Ammon's horn (tissue), 1 donor: ENCODE data around the gene PCDHB14.
A peak's percentile ranks its signal among the peaks of the same experiment; 100 is the strongest.
"Not testable (repeated sequence)": the region's sequence is repeated elsewhere in the genome, so short reads cannot be mapped to it uniquely, and the experiment has no call there.

Experiments
- DNase-seq: peaks from one replicate; pipeline ENCODE4 v3.0.0-alpha.2; 2016; ENCODE audit warnings: low spot score

PCDHB14 gene

DNA sequence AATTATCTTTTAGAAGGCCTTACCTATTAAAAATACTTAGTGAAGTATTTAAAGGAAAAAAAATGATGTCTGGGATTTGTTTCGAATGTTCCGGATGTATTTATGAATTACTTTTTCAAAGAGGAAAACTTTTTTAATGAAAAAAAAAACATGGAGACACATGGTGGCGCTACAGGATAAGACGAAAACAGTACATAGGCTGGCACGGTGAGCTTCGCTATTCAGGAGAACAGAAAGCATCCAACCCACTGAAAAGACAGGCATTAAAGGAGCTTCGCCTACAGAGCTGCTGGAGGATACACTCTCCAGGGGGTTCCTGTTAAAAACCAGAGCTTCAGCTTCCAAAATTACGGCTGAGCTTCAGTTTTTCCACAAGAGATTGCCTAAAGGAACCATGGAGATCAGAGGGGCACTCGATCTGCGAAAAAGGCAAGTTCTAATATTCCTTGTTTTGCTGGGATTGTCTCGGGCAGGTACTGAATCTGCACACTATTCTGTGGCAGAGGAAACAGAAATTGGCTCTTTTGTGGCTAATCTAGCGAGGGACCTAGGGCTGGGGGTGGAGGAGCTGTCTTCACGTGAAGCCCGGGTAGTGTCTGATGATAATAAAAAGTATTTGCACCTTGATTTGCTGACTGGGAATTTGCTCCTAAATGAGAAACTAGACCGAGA is at the start of gene PCDHB14:
PCDHB14 (plus strand) TSS at position 232 of the 672 bp plus-strand sequence; CDS start at position 395, 163 bp downstream.
- DNase-seq, result peak; percentile 28

- DNase-seq, result not testable (repeated sequence)
Measured at GRCh38 chr5:141174291-141175104, 48.6 kb upstream of the PCDHB14 start.

GRCh38 chr5:141175933-141176332 is 47.2 kb upstream of the PCDHB14 start:
- DNase-seq, result no peak

DNA sequence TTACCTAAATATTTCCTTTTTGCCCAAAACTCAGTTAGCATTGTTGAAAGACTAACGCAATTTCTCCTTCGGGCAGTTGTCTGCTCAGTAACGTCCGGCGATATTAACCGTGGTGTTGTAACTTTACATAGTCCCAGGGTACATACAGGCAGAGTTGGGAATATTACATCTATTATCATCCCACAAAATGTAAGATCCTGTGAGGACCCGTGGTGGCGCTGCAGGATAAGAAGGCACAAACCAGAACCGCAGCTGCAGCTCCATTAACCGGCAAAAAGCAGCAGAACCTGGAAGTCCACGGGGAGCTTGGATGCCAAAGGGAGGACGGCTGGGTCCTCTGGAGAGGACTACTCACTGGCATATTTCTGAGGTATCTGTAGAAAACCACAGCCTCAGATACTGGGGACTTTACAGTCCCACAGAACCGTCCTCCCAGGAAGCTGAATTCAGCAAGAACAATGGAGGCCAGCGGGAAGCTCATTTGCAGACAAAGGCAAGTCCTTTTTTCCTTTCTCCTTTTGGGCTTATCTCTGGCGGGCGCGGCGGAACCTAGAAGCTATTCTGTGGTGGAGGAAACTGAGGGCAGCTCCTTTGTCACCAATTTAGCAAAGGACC is 45.5 kb upstream of the PCDHB14 start, which contains the start of gene PCDHB8:
PCDHB8 (plus strand) TSS at position 214 of the 615 bp plus-strand sequence; CDS start at position 459, 245 bp downstream.
- DNase-seq, result not testable (repeated sequence)

GRCh38 chr5:141179371-141179770 is 43.8 kb upstream of the PCDHB14 start:
- not testable (repeated sequence) for DNase-seq

- DNase-seq, result not testable (repeated sequence)
Measured at GRCh38 chr5:141179876-141180275, 43.3 kb upstream of the PCDHB14 start.

DNA sequence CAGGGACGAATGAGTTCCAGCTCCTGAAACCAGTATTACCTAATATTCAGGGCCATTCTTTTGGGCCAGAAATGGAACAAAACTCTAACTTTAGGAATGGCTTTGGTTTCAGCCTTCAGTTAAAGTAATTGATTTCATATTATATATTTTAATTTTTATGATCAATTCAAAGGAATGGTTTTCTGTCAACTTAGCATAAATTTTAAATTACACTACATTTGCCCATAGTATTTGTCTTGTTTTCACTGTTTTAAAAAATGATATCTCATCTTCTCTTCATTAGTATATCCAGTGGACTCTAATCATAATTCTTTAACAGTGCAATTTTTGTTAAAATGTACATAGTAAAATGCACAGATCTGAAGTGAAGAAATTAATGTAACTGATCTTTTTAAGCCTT is 42.8 kb upstream of the PCDHB14 start:
- no peak for DNase-seq

- peak; percentile 75 for DNase-seq
Measured at GRCh38 chr5:141182248-141182647, 40.9 kb upstream of the PCDHB14 start, which contains the start of gene PCDHB16. PCDHB16 (plus strand) TSS chr5:141182387; CDS start chr5:141182560, 173 bp downstream.

DNA sequence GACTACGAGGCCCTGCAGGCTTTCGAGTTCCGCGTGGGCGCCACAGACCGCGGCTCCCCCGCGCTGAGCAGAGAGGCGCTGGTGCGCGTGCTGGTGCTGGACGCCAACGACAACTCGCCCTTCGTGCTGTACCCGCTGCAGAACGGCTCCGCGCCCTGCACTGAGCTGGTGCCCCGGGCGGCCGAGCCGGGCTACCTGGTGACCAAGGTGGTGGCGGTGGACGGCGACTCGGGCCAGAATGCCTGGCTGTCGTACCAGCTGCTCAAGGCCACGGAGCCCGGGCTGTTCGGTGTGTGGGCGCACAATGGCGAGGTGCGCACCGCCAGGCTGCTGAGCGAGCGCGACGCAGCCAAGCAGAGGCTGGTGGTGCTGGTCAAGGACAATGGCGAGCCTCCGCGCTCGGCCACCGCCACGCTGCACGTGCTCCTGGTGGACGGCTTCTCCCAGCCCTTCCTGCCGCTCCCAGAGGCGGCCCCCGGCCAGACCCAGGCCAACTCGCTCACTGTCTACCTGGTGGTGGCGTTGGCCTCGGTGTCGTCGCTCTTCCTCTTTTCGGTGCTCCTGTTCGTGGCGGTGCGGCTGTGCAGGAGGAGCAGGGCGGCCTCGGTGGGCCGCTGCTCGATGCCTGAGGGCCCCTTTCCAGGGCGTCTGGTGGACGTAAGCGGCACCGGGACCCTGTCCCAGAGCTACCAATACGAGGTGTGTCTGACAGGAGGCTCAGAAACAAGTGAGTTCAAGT is 38.9 kb upstream of the PCDHB14 start:
- DNase-seq, result not testable (repeated sequence)

- peak; percentile 22 for DNase-seq
Measured at GRCh38 chr5:141186897-141187512, 36.1 kb upstream of the PCDHB14 start, which contains the start of gene PCDHB9. PCDHB9 (plus strand) TSS chr5:141187161; CDS start chr5:141187319, 158 bp downstream.

DNA sequence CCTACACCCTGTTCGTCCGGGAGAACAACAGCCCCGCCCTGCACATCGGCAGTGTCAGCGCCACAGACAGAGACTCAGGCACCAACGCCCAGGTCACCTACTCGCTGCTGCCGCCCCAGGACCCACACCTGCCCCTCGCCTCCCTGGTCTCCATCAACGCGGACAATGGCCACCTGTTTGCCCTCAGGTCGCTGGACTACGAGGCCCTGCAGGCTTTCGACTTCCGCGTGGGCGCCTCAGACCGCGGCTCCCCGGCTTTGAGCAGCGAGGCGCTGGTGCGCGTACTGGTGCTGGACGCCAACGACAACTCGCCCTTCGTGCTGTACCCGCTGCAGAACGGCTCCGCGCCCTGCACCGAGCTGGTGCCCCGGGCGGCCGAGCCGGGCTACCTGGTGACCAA is 34.5 kb upstream of the PCDHB14 start:
- DNase-seq, result not testable (repeated sequence)

DNA sequence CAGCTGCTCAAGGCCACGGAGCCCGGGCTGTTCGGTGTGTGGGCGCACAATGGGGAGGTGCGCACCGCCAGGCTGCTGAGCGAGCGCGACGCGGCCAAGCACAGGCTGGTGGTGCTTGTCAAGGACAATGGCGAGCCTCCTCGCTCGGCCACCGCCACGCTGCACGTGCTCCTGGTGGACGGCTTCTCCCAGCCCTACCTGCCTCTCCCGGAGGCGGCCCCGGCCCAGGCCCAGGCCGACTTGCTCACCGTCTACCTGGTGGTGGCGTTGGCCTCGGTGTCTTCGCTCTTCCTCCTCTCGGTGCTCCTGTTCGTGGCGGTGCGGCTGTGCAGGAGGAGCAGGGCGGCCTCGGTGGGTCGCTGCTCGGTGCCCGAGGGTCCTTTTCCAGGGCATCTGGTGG is 34.0 kb upstream of the PCDHB14 start:
- DNase-seq, result not testable (repeated sequence)

- DNase-seq, result peak; percentile 47
Measured at GRCh38 chr5:141192110-141192725, 30.9 kb upstream of the PCDHB14 start, which contains the start of gene PCDHB10. PCDHB10 (plus strand) TSS chr5:141192353; CDS start chr5:141192553, 200 bp downstream.

GRCh38 chr5:141194332-141194731 is 28.8 kb upstream of the PCDHB14 start:
- DNase-seq, result not testable (repeated sequence)

- DNase-seq, result no peak
Measured at GRCh38 chr5:141196363-141196762, 26.8 kb upstream of the PCDHB14 start.

GRCh38 chr5:141199359-141200235 is 23.5 kb upstream of the PCDHB14 start, which contains the start of gene PCDHB11:
PCDHB11 (plus strand) TSS chr5:141199627; CDS start chr5:141199775, 148 bp downstream.
- DNase-seq, result no peak

DNA sequence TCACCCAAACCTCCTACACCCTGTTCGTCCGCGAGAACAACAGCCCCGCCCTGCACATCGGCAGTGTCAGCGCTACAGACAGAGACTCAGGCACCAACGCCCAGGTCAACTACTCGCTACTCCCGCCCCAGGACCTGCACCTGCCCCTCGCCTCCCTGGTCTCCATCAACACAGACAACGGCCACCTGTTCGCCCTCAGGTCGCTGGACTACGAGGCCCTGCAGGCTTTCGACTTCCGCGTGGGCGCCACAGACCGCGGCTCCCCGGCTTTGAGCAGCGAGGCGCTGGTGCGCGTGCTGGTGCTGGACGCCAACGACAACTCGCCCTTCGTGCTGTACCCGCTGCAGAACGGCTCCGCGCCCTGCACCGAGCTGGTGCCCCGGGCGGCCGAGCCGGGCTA is 22.0 kb upstream of the PCDHB14 start:
- not testable (repeated sequence) for DNase-seq

DNA sequence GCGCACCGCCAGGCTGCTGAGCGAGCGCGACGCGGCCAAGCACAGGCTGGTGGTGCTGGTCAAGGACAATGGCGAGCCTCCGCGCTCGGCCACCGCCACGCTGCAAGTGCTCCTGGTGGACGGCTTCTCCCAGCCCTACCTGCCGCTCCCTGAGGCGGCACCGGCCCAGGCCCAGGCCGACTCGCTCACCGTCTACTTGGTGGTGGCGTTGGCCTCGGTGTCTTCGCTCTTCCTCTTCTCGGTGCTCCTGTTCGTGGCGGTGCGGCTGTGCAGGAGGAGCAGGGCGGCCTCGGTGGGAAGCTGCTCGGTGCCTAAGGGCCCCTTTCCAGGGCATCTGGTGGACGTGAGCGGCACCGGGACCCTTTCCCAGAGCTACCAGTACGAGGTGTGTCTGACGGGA is 21.5 kb upstream of the PCDHB14 start:
- not testable (repeated sequence) for DNase-seq

DNA sequence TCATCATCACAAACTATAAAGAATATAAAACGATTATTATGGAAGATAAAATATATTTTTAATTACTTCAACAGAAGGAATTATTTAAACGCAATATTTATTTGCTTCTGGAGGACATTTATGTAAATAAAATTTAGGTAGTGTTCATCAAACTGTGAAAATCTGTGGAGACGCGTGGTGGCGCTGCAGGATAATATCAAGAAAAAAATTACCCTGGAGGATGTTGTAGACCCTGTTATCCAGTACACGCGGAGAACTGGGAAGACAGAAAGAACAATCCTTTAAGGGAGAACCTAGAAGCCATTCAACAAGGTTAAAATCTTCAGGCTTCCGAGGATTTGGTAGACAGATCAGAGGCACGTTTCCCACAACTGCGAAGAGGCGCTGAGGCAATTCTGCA is 14.7 kb upstream of the PCDHB14 start, which contains the start of gene PCDHB12:
PCDHB12 (plus strand) TSS at position 242 of the 400 bp plus-strand sequence. CDS start 189 bp downstream, outside the sequence.
- peak; percentile 10 for DNase-seq
